Right atrium auricular region (tissue), 2 donors: ENCODE results near the gene RHCG. TPM values are rescaled to one million over a fixed set of nuclear protein-coding genes. Genes with fewer than 3 reads are reported as not detected.

Experiments used
- DNase-seq: peaks from one replicate; pipeline ENCODE4 v3.0.0-alpha.2; 2019; ENCODE audit warnings: low spot score
- H3K27ac ChIP-seq, 2 donors: fragments of 200-600 bp; sonication (generic); 1 replicate in 1 of 2; 2 replicates in 1 of 2; pipeline ENCODE4 v1.5.1; 2016 to 2019
- H3K27me3 ChIP-seq, 2 donors: fragments of 200-600 bp; sonication (generic); one replicate each; pipeline versions ENCODE4 v1.5.1 to v1.6.0; 2017 to 2019
- H3K36me3 ChIP-seq: fragments of 200-600 bp; sonication (generic); one replicate; pipeline ENCODE4 v1.5.1; 2016
- H3K4me1 ChIP-seq, 2 donors: fragments of 200-600 bp; sonication (generic); one replicate each; pipeline versions ENCODE4 v1.5.1 to v1.6.0; 2017 to 2019
- H3K4me3 ChIP-seq, 2 donors: fragments of 200-600 bp; sonication (generic); 1 replicate in 1 of 2; 2 replicates in 1 of 2; pipeline ENCODE4 v1.5.1; 2017 to 2019; ENCODE audit warnings: mild to moderate bottlenecking in 1 of 2, moderate library complexity in 1 of 2
- H3K9me3 ChIP-seq, 2 donors: fragments of 200-600 bp; sonication (generic); one replicate each; pipeline ENCODE4 v1.5.1; 2019
- CTCF ChIP-seq, 2 donors: fragments of 200-600 bp; sonication (generic); IDR thresholded peaks; one replicate each; pipeline ENCODE4 v1.5.1; 2019; ENCODE audit warnings: antibody characterized with exemption in 2 of 2
- total RNA-seq, 2 donors: library from RNA; depleted of rRNA; stranded (reverse); fragments of >200 nt; gene quantifications; one replicate each; pipeline ENCODE4 v1.1.0, GENCODE V29; 2016

The RHCG gene
- total RNA-seq, 2 donors from 2014 or later: 0.37 to 0.43 TPM

GRCh38 chr15:89531796-89532537 is 35.6 kb upstream of the RHCG start:
- H3K36me3 ChIP-seq: no peaks in the 10 kb centered on the region
- DNase-seq: no peak
- H3K4me3 ChIP-seq: no peak overlapping the region
- H3K4me1 ChIP-seq: no peaks in the 10 kb centered on the region
- TF ChIP-seq CTCF (IDR thresholded peaks at IDR 0.05): no peak
- H3K27ac ChIP-seq: no peak overlapping the region
- H3K9me3 ChIP-seq: no peaks in the 10 kb centered on the region
- no peaks in the 10 kb centered on the region for H3K27me3 ChIP-seq

- no peak for DNase-seq
Measured at GRCh38 chr15:89530976-89531375, 34.6 kb upstream of the RHCG start.

GRCh38 chr15:89528757-89529352 is 32.5 kb upstream of the RHCG start:
- H3K27me3 ChIP-seq: no peaks in the 10 kb centered on the region
- no peak overlapping the region for H3K4me3 ChIP-seq
- H3K27ac ChIP-seq: no peak overlapping the region
- no peaks in the 10 kb centered on the region for H3K4me1 ChIP-seq
- no peak for TF ChIP-seq CTCF (IDR thresholded peaks at IDR 0.05)
- no peaks in the 10 kb centered on the region for H3K9me3 ChIP-seq
- DNase-seq: no peak
- no peaks in the 10 kb centered on the region for H3K36me3 ChIP-seq

More at GRCh38 chr15:89530976-89531375, 34.6 kb upstream of the RHCG start:
- no peak overlapping the region for H3K4me3 ChIP-seq
- no peak for TF ChIP-seq CTCF (IDR thresholded peaks at IDR 0.05)
- H3K9me3 ChIP-seq: no peaks in the 10 kb centered on the region
- no peak overlapping the region for H3K27ac ChIP-seq
- no peaks in the 10 kb centered on the region for H3K27me3 ChIP-seq
- H3K36me3 ChIP-seq: no peaks in the 10 kb centered on the region
- H3K4me1 ChIP-seq: no peaks in the 10 kb centered on the region

- no peak overlapping the region for H3K27ac ChIP-seq
- H3K9me3 ChIP-seq: no peaks in the 10 kb centered on the region
- TF ChIP-seq CTCF (IDR thresholded peaks at IDR 0.05): no peak
- H3K4me1 ChIP-seq: no peaks in the 10 kb centered on the region
- H3K36me3 ChIP-seq: no peaks in the 10 kb centered on the region
- no peaks in the 10 kb centered on the region for H3K27me3 ChIP-seq
- H3K4me3 ChIP-seq: no peak overlapping the region
- no peak for DNase-seq
Measured at GRCh38 chr15:89526601-89527441, 30.4 kb upstream of the RHCG start.

- H3K36me3 ChIP-seq: no peaks in the 10 kb centered on the region
- no peak for DNase-seq
- H3K27ac ChIP-seq: no peak overlapping the region
- TF ChIP-seq CTCF (IDR thresholded peaks at IDR 0.05): no peak
- H3K4me3 ChIP-seq: no peak overlapping the region
- H3K4me1 ChIP-seq: no peaks in the 10 kb centered on the region
- H3K9me3 ChIP-seq: no peaks in the 10 kb centered on the region
- H3K27me3 ChIP-seq: no peaks in the 10 kb centered on the region
Measured at GRCh38 chr15:89526181-89526580, 29.8 kb upstream of the RHCG start.
